Kidney tubule cell (primary cell): Measurements from ENCODE around the gene ASTN1.

Experiments used
- DNase-seq: peaks from one replicate; pipeline ENCODE4 v3.0.0-alpha.2; 2018; ENCODE audit warnings: low spot score

The ASTN1 gene

GRCh38 chr1:176878750-176879536, 285.6 kb downstream of the ASTN1 start:
- DNase-seq = no peak

DNA sequence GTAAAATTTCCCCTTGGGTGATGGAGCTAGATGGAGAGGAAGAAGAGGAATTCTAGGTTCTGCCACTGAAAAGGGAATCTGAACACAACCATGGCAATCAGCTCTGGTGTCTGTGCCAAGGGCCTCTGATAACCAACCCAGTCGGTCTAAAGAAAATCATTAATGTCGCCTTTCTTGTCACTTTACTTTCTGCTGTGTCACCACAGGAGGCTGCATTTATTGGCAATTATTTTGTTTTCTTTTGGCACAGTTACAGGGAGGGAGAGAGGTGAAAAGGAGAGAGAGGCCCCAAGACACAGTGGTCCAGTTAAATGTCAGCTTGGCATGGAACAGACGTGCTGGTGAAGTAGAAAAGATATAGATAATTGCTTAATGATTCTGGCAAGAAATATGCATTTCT, 287.0 kb downstream of the ASTN1 start:
- DNase-seq = no peak

GRCh38 chr1:176876966-176877515, 287.5 kb downstream of the ASTN1 start:
- no peak for DNase-seq

DNA sequence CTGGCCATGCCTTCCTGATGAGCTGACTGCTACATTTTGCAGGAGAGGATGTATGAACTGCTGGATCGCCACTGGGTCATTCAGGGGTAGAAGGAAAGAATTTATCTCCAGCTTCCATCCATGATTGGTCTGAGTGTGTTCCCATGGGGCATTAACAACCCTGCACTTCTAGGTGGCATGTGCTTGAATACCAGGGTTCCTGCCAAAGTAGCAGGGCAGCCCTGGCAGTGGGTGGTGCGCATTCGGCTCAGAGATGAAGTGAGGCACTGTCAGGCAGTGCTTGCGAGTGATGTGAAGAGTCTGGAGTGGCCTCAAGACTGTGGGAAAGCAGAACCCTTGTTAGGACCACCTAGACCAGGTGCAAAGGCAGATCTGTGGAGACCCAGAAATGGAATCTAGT, 294.9 kb downstream of the ASTN1 start:
- DNase-seq = no peak

DNA sequence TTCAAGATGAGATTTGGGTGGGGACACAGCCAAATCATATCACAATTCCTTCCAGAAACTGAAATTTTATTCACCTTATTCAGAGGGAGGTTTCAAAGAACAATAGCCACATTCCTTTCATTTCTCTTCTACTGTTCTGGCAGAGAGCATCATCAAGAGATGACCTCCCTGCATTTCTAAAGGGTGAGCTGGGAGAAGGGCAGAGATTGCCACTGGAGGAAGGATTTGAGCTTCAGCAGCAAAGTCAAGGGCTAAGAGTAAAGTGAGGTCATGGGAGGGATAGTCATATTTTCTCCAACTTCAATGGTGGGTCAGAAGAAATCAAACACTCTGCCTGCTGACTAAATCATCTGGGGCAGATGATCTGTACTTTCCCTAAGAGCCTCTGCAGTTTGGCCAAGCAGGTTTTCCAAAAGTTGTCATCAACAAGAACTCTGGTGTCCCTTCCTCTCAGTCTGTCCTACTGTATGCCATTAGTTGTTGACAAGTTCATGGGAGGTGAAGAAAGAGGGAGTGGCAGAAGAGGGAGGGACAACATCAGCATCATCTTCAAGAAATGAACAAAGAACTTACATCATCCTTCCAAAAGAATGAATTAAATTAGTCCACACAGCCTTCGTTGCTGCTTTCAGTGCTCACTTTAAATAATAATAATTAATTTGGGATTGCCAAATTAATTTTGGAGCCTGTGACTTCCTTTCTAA, 298.3 kb downstream of the ASTN1 start:
- peak; percentile 79 for DNase-seq

DNA sequence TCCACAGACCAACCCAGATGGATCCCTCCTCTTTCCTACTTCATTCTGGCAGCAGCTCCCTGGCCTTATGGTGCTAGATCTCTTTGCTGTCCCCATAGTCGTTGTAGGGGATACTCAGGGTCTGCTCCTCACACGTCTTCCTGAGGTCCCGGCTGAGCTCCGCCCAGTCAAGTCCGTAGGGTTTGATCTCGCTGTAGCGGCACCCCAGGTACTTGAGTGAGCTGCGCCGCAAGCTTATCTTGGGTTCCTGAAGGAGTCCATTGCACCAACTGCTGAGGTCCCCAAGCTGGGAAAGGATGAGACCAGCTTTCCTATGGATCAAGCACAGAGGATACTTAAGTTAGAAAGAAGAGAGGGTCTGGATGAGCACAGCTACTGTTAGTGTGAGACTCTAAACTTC, 300.3 kb downstream of the ASTN1 start:
- DNase-seq = no peak

DNA sequence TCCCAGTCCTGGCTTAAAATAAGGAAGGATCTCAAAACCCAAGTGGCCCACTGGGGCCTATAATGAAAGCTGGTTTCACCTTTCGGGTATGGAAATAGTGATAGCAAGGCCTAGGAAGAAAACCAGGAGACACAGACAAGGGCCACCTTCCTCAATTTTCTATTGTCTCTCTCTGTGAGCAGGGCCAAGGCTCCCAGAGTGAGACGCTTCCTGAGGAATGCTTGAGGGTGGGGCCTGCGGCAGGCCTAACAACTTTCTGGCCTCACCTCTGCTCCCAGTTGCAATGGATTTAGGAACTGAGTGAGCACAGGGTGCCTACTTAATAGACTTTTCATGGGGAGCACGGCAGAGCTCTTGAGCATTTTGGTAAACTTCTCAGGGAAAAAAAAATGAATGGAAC, 300.9 kb downstream of the ASTN1 start:
- peak; percentile 18 for DNase-seq

DNA sequence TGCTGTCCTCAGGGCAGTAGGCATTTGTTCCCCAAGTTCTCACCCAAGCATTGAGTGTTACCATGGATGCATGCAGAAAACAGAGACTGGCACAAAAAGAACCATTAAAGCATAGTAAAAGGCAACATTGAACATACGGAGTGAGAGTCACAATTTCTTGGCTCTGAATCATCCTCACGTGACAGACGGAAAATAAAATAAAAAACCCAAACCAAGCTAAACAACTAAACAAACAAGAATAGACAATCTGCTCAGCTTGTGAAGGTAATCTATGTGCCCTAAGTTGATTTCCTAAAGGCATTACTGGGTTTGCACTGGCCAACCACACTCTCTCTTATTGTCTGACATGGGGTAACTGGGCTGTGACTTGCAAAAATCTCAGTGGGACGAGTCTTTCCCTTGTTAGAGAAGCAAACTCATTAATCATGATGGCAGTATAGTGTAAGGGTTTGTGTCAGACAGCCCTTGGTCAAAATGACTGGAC, 306.0 kb downstream of the ASTN1 start:
- DNase-seq = peak; percentile 8

- peak; percentile 37 for DNase-seq
Measured at GRCh38 chr1:176857632-176858031, 306.9 kb downstream of the ASTN1 start.

DNA sequence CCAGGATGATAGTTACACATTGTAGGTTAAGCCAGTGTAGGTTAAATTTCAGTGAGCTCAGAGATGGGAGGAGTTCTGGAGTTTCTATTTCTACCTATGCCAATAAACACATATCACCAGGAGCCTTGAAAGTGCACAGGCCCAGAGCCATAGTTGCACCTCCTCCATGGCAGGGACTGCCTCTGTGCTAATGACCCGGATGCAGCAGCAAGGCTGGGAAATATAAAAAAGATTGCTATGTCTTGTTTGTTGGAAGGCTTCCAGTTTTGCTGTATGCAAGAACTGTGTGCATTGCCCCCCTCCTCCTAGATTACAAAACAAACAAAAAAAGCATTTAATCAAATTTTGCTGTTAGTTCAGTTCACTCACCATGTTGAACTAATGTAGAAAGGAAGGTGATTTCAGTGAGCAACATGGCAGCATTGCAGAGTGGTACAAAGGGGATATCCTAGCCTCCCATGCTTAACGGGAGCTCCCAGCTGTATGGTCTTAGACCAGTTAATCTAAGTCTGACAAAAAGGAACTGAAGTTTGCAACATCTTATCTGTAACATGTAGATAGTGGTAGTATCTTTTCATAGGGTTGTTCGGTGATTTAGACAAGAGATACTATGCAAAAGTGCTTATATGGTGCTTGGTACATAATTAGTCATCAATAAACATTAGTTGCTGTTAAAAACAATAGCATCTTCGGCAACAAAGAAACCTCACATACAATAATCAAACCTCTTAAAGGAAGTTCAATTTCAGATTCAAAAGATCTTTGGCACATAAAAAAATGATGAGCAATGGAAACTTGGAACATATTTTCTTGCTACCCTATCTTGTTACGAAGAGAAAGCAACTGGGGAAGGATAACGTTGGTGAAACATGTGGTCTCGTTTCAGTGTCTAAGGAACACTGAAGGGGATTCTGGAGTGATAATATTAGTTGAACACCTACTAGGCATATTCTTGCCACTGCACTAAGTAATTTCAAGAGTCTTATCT, 309.5 kb downstream of the ASTN1 start:
- DNase-seq = no peak

DNA sequence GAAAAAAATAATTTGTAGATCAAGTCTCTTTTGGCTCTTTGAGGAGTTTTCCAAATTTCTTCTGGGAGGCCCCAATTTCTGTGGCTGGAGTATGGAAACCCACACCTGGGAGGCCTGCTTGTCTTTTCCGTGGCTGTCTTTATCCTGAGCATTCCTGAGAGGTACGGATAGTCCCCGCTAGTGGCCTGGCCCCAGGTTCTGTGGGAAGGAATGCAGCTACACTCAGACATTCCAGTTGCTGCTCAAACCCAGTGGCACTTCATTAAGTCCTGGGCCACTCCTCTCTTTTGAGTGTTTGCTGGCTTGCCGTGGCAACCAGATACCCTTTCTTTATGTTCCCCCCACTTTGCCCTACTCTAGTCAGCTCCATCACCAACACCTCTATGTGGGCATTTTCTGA, 310.4 kb downstream of the ASTN1 start:
- DNase-seq = no peak

GRCh38 chr1:176853503-176853902, 311.0 kb downstream of the ASTN1 start:
- DNase-seq = no peak

- DNase-seq = no peak
Measured at GRCh38 chr1:176852124-176852523, 312.4 kb downstream of the ASTN1 start.

- DNase-seq = no peak
Measured at GRCh38 chr1:176850871-176851270, 313.6 kb downstream of the ASTN1 start.

- DNase-seq = no peak
Measured at GRCh38 chr1:176849281-176849680, 315.2 kb downstream of the ASTN1 start.

DNA sequence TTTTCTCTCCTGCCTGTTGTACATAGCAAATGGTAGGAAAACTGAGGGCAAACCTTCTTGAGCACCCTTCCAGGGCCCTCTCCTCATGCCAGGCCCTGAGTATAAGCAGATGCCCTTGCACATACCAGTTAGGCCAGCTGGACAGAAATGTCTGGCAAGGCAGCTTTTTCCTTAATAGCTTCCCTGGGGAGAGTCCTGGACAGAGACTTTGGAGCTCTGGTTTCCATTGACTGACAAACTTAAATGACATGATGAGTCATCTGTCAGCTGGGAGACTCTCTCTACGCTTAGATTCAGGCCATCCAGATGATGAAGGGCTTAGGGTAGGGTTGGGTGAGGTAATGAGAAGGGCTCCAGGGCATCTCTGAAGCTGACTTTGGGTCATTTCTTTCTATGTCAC, 317.5 kb downstream of the ASTN1 start:
- peak; percentile 17 for DNase-seq

DNA sequence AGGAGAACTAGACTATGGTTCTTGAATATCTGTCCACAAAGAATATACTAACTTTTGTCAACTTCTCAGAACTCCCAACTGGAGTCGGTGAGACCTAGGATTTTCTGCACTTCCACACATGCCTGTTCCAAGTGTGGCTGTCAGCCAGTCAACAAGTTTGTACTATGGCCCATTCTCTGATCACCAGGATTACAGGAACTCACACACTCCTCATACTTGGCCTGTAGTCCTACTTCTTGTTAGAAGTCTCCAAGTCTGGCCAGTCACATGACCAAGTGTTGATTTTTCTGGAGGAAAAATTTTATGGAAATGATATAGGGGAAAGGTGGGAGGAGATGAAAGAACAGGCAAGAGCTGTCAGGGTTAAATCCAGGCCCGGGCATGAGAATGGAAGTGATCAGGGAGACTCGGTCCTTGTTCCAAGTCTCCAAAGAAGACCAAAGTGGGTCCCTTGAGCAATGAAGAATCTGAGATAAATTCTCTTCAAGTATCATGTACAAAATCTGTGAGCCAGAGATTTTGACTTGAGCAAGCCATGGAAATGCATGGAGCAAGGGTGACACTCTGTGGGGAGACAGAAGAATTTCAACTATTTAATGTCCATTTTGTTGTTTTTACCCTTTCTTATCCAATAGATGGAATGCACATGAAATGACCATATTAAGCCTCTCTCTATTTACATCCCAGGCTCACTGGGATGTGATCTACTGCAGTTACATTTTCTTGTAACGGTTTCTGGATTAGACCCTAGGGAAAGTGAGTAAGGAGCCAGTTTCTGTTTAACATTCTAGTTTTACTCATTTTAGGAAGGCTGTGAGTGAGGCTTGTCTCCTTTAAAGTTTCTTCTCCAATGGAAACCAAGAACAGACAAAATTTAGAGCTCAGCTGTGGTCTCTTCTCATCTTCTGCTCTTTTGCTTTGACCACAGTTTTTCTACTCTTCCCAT, 320.9 kb downstream of the ASTN1 start:
- DNase-seq = peak; percentile 55

DNA sequence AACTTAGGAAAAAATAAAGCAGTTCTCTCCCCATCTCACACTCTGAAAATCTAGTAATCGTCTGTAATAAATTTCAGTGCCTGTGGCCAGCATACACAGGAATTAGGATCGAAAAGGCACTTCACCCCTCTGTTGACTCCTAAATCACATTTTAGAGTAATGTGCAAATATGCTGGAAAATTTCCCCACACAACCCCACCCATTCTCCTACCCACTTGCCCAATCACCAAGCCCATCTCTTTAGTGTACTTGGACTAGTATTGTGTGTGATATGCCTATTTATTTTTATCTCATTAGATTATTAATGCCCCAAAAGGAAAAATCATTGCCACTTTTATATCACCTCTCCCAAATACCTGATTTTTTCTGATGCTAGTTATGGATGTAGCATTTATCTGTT, 323.3 kb downstream of the ASTN1 start:
- no peak for DNase-seq

- no peak for DNase-seq
Measured at GRCh38 chr1:176839216-176839615, 325.3 kb downstream of the ASTN1 start.

GRCh38 chr1:176838276-176838995, 326.1 kb downstream of the ASTN1 start:
- DNase-seq = no peak
